ENCODE data around the gene SRPK1. TPM values are rescaled to one million over a fixed set of nuclear protein-coding genes. Genes with fewer than 3 reads are reported as not detected.

The SRPK1 gene
- total and polyA plus RNA-seq, 2 of the 13 experiments (the other 11 are each of a cell fraction or from before 2014, with no cell fraction given), result 56.4 to 142 TPM

DNA sequence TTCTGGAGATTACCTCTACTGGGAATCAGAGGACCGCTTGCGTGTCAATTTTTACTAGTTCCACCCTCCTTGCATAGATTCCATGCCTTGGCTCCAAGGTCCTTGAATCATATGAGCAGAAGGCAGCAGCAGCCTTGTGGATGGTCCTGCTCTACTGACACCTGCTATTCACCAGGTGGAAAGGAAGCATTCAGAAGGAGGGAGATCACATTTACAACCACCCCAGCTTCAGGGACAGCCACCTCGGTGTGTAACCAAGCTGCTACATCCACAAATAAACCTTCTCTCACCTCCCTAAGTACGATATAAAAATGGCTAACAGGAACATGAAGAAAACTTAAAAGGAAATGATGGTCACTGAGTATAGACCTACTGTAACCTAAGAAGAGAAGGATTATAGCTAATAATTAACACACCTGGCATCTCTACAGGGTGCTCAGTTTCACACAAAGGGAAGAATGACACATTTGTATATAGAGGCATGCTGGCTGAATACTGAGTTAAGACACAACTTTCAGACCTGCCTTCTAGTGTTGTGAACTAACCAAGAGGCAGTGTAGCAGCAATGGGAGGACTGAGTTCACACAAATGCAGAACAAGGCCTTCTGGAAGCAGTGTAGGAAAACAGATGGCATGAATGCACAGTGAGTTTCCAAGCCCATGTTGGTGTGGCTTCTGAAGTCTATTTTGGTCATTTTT is 46.3 kb upstream of the SRPK1 start (continued):
- no peak for TF ChIP-seq ZNF703 (CRISPR knock-in tag; IDR thresholded peaks at IDR 0.05; ENCODE audit: borderline replicate concordance)
- no peak for TF ChIP-seq PHF5A (CRISPR knock-in tag; IDR thresholded peaks at IDR 0.05; ENCODE audit: low read depth, unreplicated experiment)
- TF ChIP-seq SALL1 (CRISPR knock-in tag; IDR thresholded peaks at IDR 0.05), result 0 out of 2 replicates have a peak, but pooled peaks have one; percentile 23
- TF ChIP-seq ZNF605 (CRISPR knock-in tag; IDR thresholded peaks at IDR 0.05), result no peak
- no peak for TF ChIP-seq SNAPC2 (CRISPR knock-in tag; IDR thresholded peaks at IDR 0.05)
- peak; percentile 52; the same call in 1 of the 2 replicates for TF ChIP-seq ZNF337 (CRISPR knock-in tag; IDR thresholded peaks at IDR 0.05; ENCODE audit: borderline replicate concordance, low read depth)
- TF ChIP-seq, protein P1, sequence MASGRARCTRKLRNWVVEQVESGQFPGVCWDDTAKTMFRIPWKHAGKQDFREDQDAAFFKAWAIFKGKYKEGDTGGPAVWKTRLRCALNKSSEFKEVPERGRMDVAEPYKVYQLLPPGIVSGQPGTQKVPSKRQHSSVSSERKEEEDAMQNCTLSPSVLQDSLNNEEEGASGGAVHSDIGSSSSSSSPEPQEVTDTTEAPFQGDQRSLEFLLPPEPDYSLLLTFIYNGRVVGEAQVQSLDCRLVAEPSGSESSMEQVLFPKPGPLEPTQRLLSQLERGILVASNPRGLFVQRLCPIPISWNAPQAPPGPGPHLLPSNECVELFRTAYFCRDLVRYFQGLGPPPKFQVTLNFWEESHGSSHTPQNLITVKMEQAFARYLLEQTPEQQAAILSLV (CRISPR knock-in tag; IDR thresholded peaks at IDR 0.05; ENCODE audit: borderline replicate concordance), result no peak
- TF ChIP-seq NCOA2 (CRISPR knock-in tag; IDR thresholded peaks at IDR 0.05), result 0 out of 2 replicates have a peak, but pooled peaks have one; percentile 18
- TF ChIP-seq ZFP36L1 (CRISPR knock-in tag; IDR thresholded peaks at IDR 0.05), result no peak
- TF ChIP-seq, protein P2, sequence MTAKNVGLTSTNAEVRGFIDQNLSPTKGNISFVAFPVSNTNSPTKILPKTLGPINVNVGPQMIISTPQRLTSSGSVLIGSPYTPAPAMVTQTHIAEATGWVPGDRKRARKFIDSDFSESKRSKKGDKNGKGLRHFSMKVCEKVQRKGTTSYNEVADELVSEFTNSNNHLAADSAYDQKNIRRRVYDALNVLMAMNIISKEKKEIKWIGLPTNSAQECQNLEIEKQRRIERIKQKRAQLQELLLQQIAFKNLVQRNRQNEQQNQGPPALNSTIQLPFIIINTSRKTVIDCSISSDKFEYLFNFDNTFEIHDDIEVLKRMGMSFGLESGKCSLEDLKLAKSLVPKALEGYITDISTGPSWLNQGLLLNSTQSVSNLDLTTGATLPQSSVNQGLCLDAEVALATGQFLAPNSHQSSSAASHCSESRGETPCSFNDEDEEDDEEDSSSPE (CRISPR knock-in tag; IDR thresholded peaks at IDR 0.05), result no peak
- TF ChIP-seq SKI (IDR thresholded peaks at IDR 0.05; ENCODE audit: partially characterized antibody), result no peak
- no peak for TF ChIP-seq MIER2 (CRISPR knock-in tag; IDR thresholded peaks at IDR 0.05)
- no peak for TF ChIP-seq ZNF3 (CRISPR knock-in tag; IDR thresholded peaks at IDR 0.05)
- TF ChIP-seq, protein P3, sequence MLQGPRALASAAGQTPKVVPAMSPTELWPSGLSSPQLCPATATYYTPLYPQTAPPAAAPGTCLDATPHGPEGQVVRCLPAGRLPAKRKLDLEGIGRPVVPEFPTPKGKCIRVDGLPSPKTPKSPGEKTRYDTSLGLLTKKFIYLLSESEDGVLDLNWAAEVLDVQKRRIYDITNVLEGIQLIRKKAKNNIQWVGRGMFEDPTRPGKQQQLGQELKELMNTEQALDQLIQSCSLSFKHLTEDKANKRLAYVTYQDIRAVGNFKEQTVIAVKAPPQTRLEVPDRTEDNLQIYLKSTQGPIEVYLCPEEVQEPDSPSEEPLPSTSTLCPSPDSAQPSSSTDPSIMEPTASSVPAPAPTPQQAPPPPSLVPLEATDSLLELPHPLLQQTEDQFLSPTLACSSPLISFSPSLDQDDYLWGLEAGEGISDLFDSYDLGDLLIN (CRISPR knock-in tag; IDR thresholded peaks at IDR 0.05; ENCODE audit: borderline replicate concordance), result no peak
- TF ChIP-seq CENPT (CRISPR knock-in tag; IDR thresholded peaks at IDR 0.05; ENCODE audit: low read depth), result no peak
- TF ChIP-seq, protein P4, sequence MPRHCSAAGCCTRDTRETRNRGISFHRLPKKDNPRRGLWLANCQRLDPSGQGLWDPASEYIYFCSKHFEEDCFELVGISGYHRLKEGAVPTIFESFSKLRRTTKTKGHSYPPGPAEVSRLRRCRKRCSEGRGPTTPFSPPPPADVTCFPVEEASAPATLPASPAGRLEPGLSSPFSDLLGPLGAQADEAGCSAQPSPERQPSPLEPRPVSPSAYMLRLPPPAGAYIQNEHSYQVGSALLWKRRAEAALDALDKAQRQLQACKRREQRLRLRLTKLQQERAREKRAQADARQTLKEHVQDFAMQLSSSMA (CRISPR knock-in tag; IDR thresholded peaks at IDR 0.05), result no peak
- no peak for TF ChIP-seq SPEN (CRISPR knock-in tag; IDR thresholded peaks at IDR 0.05; ENCODE audit: low read depth)
- no peak for TF ChIP-seq PHB2 (IDR thresholded peaks at IDR 0.05; ENCODE audit: partially characterized antibody)
- TF ChIP-seq, protein P5, sequence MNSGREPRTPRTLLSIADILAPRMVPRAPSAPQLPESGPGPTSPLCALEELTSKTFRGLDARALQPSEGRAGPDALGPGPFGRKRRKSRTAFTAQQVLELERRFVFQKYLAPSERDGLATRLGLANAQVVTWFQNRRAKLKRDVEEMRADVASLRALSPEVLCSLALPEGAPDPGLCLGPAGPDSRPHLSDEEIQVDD (CRISPR knock-in tag; IDR thresholded peaks at IDR 0.05; ENCODE audit: borderline replicate concordance), result no peak
- no peak for TF ChIP-seq KDM5A (IDR thresholded peaks at IDR 0.05; ENCODE audit: borderline replicate concordance, low read length)
- TF ChIP-seq, protein P6, sequence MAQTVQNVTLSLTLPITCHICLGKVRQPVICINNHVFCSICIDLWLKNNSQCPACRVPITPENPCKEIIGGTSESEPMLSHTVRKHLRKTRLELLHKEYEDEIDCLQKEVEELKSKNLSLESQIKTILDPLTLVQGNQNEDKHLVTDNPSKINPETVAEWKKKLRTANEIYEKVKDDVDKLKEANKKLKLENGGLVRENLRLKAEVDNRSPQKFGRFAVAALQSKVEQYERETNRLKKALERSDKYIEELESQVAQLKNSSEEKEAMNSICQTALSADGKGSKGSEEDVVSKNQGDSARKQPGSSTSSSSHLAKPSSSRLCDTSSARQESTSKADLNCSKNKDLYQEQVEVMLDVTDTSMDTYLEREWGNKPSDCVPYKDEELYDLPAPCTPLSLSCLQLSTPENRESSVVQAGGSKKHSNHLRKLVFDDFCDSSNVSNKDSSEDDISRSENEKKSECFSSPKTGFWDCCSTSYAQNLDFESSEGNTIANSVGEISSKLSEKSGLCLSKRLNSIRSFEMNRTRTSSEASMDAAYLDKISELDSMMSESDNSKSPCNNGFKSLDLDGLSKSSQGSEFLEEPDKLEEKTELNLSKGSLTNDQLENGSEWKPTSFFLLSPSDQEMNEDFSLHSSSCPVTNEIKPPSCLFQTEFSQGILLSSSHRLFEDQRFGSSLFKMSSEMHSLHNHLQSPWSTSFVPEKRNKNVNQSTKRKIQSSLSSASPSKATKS (CRISPR knock-in tag; IDR thresholded peaks at IDR 0.05), result no peak
- no peak for TF ChIP-seq HOXA7 (CRISPR knock-in tag; IDR thresholded peaks at IDR 0.05)
- TF ChIP-seq ZFAT (CRISPR knock-in tag; conservative IDR thresholded peaks at IDR 0.05), result no peak

All from HepG2 (cell line).